K562 (cell line): Measurements from ENCODE around the gene TFDP1. TPM values are rescaled to one million over a fixed set of nuclear protein-coding genes. Genes with fewer than 3 reads are reported as not detected.

Experiments
- ATAC-seq: fragments of 200-7000 bp; cut with Tn5 transposase; 3 replicates; pipeline ENCODE4 v1.9.1; 2020; ENCODE audit warnings: moderate library complexity
- BruUV-seq: library from RNA; stranded (reverse); fragments of 400-500 nt; replicated peaks from 2 replicates; lab custom pipeline; 2021; lab: Mats Ljungman, UMichigan
- CTCF ChIA-PET: fragments of 300-600 bp; formaldehyde crosslinking; extraction: SDS; loops from one replicate; lab custom pipeline; 2021; ENCODE audit warnings: low intra/inter-chr PET ratio; lab: Yijun Ruan, JAX
- POLR2A ChIA-PET: fragments of 300-600, 350-650 bp; sonication (Branson Sonifier 250); formaldehyde crosslinking; extraction: SDS; loops from one replicate; lab custom pipeline; 2021; ENCODE audit warnings: antibody characterized with exemption, inconsistent platforms; lab: Yijun Ruan, JAX
- DNase-seq, 4 experiments: peaks; one replicate each; pipeline versions ENCODE4 v3.0.0 to v3.0.0-alpha.2; 2011 to 2018; ENCODE audit warnings: low spot score in 3 of 4, mixed read lengths in 3 of 4; ENCODE audit errors: extremely low read depth in 1 of 4
- FAIRE-seq: peaks from 2 replicates; lab custom pipeline; 2011; peaks lifted over from hg19 to GRCh38; lab: Jason Lieb, UNC
- H2AFZ ChIP-seq: 2 replicates; pipeline ENCODE4 v1.6.0; 2011; ENCODE audit warnings: low read depth, low read length, control low read depth, inconsistent platforms
- H3K27ac ChIP-seq: fragments of 200-600 bp; 3 replicates; pipeline ENCODE4 v1.8.0; 2011; ENCODE audit warnings: low read depth, mild to moderate bottlenecking, control low read depth, inconsistent platforms, low read length, moderate library complexity, mixed read lengths; ENCODE audit errors: extremely low read depth
- H3K27me3 ChIP-seq, 2 experiments: fragments of 300-600 bp in 1 of 2; 2 replicates in 1 of 2; 3 replicates in 1 of 2; pipeline versions ENCODE4 v1.6.0 to v1.8.0; 2011; ENCODE audit warnings: inconsistent platforms in 2 of 2, low read length in 2 of 2, mild to moderate bottlenecking in 1 of 2, mixed read lengths in 1 of 2, moderate library complexity in 1 of 2; ENCODE audit not compliant: control insufficient read depth in 2 of 2, insufficient read depth in 2 of 2
- H3K36me3 ChIP-seq: fragments of 300-600 bp; 3 replicates; pipeline ENCODE4 v1.8.0; 2011; ENCODE audit warnings: mild to moderate bottlenecking, low read length, inconsistent platforms; ENCODE audit not compliant: control insufficient read depth, insufficient read depth
- H3K4me1 ChIP-seq, 2 experiments: fragments of 200-600 bp in 1 of 2; replicated peaks in 1 of 2; 2 replicates in 1 of 2; 3 replicates in 1 of 2; pipeline versions ENCODE4 v1.5.1 to v1.8.0; 2011; ENCODE audit warnings: inconsistent platforms in 2 of 2, low read length in 2 of 2, mild to moderate bottlenecking in 1 of 2, mixed read lengths in 1 of 2, moderate library complexity in 1 of 2; ENCODE audit not compliant: control insufficient read depth in 2 of 2, insufficient read depth in 2 of 2
- H3K4me2 ChIP-seq: 2 replicates; pipeline ENCODE4 v1.6.1; 2011; ENCODE audit warnings: low read length, control low read depth, inconsistent platforms, mixed read lengths; ENCODE audit not compliant: insufficient read depth
- H3K4me3 ChIP-seq: fragments of 200-600 bp; sonication (generic), shearing (Covaris generic); 2 replicates; pipeline ENCODE4 v1.5.1; 2016; ENCODE audit warnings: control low read depth, inconsistent platforms
- H3K79me2 ChIP-seq: fragments of 200-600 bp; 3 replicates; pipeline ENCODE4 v1.8.0; 2011; ENCODE audit warnings: low read length, inconsistent platforms; ENCODE audit not compliant: control insufficient read depth, insufficient read depth
- H3K9ac ChIP-seq, 2 experiments: 2 replicates each; pipeline versions ENCODE4 v1.6.0 to v1.6.1; 2011; ENCODE audit warnings: low read depth in 2 of 2, low read length in 2 of 2, control low read depth in 1 of 2, inconsistent platforms in 1 of 2, mild to moderate bottlenecking in 1 of 2, mixed read lengths in 1 of 2; ENCODE audit not compliant: insufficient read depth in 1 of 2
- H3K9me1 ChIP-seq: one replicate; pipeline ENCODE4 v1.6.0; 2011; ENCODE audit warnings: inconsistent platforms, mild to moderate bottlenecking, low read length, moderate library complexity; ENCODE audit not compliant: control insufficient read depth, insufficient read depth
- H3K9me3 ChIP-seq: replicated peaks from 2 replicates; pipeline ENCODE4 v1.5.1; 2011; ENCODE audit warnings: low read depth, low read length, inconsistent platforms; ENCODE audit not compliant: control insufficient read depth, insufficient read depth
- H4K20me1 ChIP-seq: replicated peaks from 2 replicates; pipeline ENCODE4 v1.6.1; 2011; ENCODE audit warnings: low read length, inconsistent platforms, mixed read lengths; ENCODE audit not compliant: control insufficient read depth, insufficient read depth
- BCOR ChIP-seq: fragments of 450-650 bp; IDR thresholded peaks from 2 replicates; pipeline ENCODE4 v1.6.1; 2016
- HDAC6 ChIP-seq: IDR thresholded peaks from 2 replicates; pipeline ENCODE4 v1.6.1; 2012; ENCODE audit warnings: low read depth, mild to moderate bottlenecking, control low read depth, inconsistent platforms, low read length, moderate library complexity
- KAT8 ChIP-seq: fragments of 450-650 bp; IDR thresholded peaks from 2 replicates; pipeline ENCODE4 v1.6.1; 2016; ENCODE audit warnings: low read depth, mild to moderate bottlenecking
- MCM7 ChIP-seq, 2 experiments: fragments of 450-650 bp; IDR thresholded peaks; 2 replicates each; pipeline ENCODE4 v1.6.1; 2016 to 2018
- MXD1 ChIP-seq: fragments of 250-450 bp; sonication (Bioruptor Pico); IDR thresholded peaks from 2 replicates; pipeline ENCODE4 v1.8.0; 2021; ENCODE audit warnings: borderline replicate concordance, mild to moderate bottlenecking, moderate library complexity; ENCODE audit not compliant: poor library complexity, severe bottlenecking
- NCOA6 ChIP-seq: fragments of 450-650 bp; IDR thresholded peaks from 2 replicates; pipeline ENCODE4 v1.6.1; 2017; ENCODE audit warnings: mild to moderate bottlenecking
- PCBP2 ChIP-seq: fragments of 200-400 bp; formaldehyde crosslinking; IDR thresholded peaks from 2 replicates; pipeline ENCODE4 v1.6.1; 2018; ENCODE audit warnings: low read length, low read depth, mild to moderate bottlenecking, moderate library complexity; ENCODE audit not compliant: poor library complexity, severe bottlenecking
- RBFOX2 ChIP-seq: fragments of 200-400 bp; formaldehyde crosslinking; IDR thresholded peaks from 2 replicates; pipeline ENCODE4 v1.6.1; 2017; ENCODE audit warnings: low read depth, mild to moderate bottlenecking, low read length, moderate library complexity
- SETDB1 ChIP-seq: IDR thresholded peaks from one replicate; pipeline ENCODE4 v1.6.1; 2012; ENCODE audit warnings: low read length, control low read depth, inconsistent platforms
- SRSF3 ChIP-seq: fragments of 200-400 bp; formaldehyde crosslinking; IDR thresholded peaks from 2 replicates; pipeline ENCODE4 v1.6.1; 2016; ENCODE audit warnings: mild to moderate bottlenecking, low read length, moderate library complexity; ENCODE audit not compliant: insufficient read depth
- TSC22D4 ChIP-seq: fragments of 450-650 bp; IDR thresholded peaks from 2 replicates; pipeline ENCODE4 v1.6.1; 2016; ENCODE audit warnings: missing genetic modification characterization, missing biosample characterization, control low read depth
- ZBTB34 ChIP-seq: fragments of 250-450 bp; sonication (Bioruptor Pico); IDR thresholded peaks from 2 replicates; pipeline ENCODE4 v1.8.0; 2021; ENCODE audit warnings: mild to moderate bottlenecking, moderate library complexity
- ZC3H8 ChIP-seq: fragments of 450-650 bp; IDR thresholded peaks from 2 replicates; pipeline ENCODE4 v1.6.1; 2017
- ZNF121 ChIP-seq: sonication (generic); formaldehyde crosslinking; conservative IDR thresholded peaks from 2 replicates; pipeline ENCODE4 v1.8.0; 2022; ENCODE audit warnings: missing genetic modification reagents
- ZNF174 ChIP-seq: fragments of 250-450 bp; sonication (Bioruptor Pico); IDR thresholded peaks from 2 replicates; pipeline ENCODE4 v1.4.0; 2020; ENCODE audit warnings: mild to moderate bottlenecking
- ZNF354B ChIP-seq: fragments of 250-450 bp; sonication (Bioruptor Pico); IDR thresholded peaks from 2 replicates; pipeline ENCODE4 v1.4.0; 2020
- ZNF695 ChIP-seq: fragments of 450-650 bp; formaldehyde crosslinking; IDR thresholded peaks from 2 replicates; pipeline ENCODE4 v1.4.0; 2020; ENCODE audit warnings: mild to moderate bottlenecking, moderate library complexity
- WGBS: fragments of 100-300 bp; shearing (Covaris generic); methylation state at CpG from one replicate; pipeline ENCODE4 v1.1.6; 2016; ENCODE audit warnings: low coverage, mixed read lengths; ENCODE audit not compliant: insufficient coverage; ENCODE audit errors: missing lambda C conversion rate; 5-methylcytosine and 5-hydroxymethylcytosine counted together
- in situ Hi-C: fragments of 300-500 bp; cut with MboI; formaldehyde crosslinking; loops from 4 replicates; pipeline ENCODE4 v1.15.0; 2018; ENCODE audit warnings: inconsistent platforms, mixed read lengths
- intact Hi-C: fragments of 100-400 bp; cut with micrococcal nuclease; formaldehyde crosslinking; loops from 2 replicates; pipeline ENCODE4 v1.14.2; 2022
- polyA plus RNA-seq, 8 experiments: library from polyadenylated mRNA; depleted of rRNA in 4 of 8; stranded (reverse) in 5 of 8; unstranded in 3 of 8; fragments of >200 nt; fragmentation: Nextera tagmentation in 2 of 8; fragmentation: Illumina TruSeq in 1 of 8; extraction: Ambion mirVana in 2 of 8; extraction: Trizol in 1 of 8; gene quantifications; 2 replicates each; pipeline versions ENCODE4 v1.2.1 to v1.2.3, GENCODE V29; 2011 to 2014; ENCODE audit warnings: inconsistent platforms in 1 of 8, missing spikeins in 1 of 8
- total RNA-seq, 7 experiments: library from RNA; depleted of rRNA in 6 of 7; stranded (reverse); fragments of >200 nt in 6 of 7; fragmentation: Illumina TruSeq in 2 of 7; extraction: Trizol in 2 of 7; gene quantifications; 2 replicates each; pipeline versions ENCODE4 v1.2.1 to v1.2.3, GENCODE V29; 2011 to 2021; ENCODE audit warnings: low replicate concordance in 1 of 7
- TF ChIP-seq, protein P1 (sequence below): sonication (generic); formaldehyde crosslinking; IDR thresholded peaks from 2 replicates; pipeline ENCODE4 v1.8.0; 2023; ENCODE audit warnings: mild to moderate bottlenecking, missing genetic modification reagents

TFDP1 gene
- total and polyA plus RNA-seq, 9 of the 15 experiments (the other 6 are each of a cell fraction or from before 2014, with no cell fraction given): 33.8 to 145 (median 69.1) TPM

DNA sequence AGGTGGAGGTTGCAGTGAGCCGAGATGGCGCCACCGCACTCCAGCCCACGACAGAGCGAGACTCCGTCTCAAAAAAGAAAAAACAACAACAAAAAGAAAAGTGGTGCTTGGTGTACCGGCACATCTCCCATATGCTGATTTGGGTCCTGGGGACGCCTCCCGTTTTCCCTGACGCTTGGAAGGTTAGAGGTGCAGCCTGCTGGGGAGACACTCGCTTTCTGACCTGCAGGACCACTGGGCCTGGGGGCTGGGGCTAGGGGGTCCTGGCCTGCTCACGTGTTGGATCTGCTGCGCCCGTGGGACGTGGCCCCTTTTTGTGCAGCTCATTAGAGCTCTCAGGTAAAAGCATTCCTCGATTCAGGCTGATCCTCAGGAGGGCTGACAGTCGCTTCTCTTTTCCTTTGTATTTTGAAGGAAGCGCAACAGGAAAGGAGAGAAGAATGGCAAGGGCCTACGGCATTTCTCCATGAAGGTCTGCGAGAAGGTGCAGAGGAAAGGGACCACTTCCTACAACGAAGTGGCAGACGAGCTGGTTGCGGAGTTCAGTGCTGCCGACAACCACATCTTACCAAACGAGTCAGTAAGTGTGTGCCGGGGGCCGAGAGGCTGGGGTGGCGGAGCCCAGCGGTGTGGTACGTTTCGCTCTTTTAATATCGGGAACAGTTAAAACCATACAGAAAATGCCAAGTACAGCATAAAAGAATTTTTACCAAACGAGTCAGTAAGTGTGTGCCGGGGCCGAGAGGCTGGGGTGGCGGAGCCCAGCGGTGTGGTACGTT, 48.3 kb downstream of the TFDP1 start:
- WGBS: 100% methylated on average over 8 of the region's 38 CpGs
- Histone ChIP-seq H3K36me3 (peaks cover 96% of the 10 kb centered on the region), H3K4me1 (no peaks in the 10 kb centered on the region), H3K4me2 (no peak overlapping the region), H3K27me3 (no peaks in the 10 kb centered on the region), H3K9me3 (no peaks in the 10 kb centered on the region), H3K9me1 (no peaks in the 10 kb centered on the region), H2AFZ (no peak overlapping the region), H3K9ac (no peak overlapping the region), H4K20me1 (no peaks in the 10 kb centered on the region), H3K27ac (no peak overlapping the region), H3K4me3 (no peak overlapping the region), H3K79me2 (peaks cover 22% of the 10 kb centered on the region)
- CTCF ChIA-PET: no interaction called here
- POLR2A ChIA-PET: no interaction called here
- in situ Hi-C loops: no loop called here
- DNase-seq: no peak
- BruUV-seq: no TSS peak
- intact Hi-C loops: no loop called here
- no peak for FAIRE-seq
- TF ChIP-seq MCM7 (IDR thresholded peaks at IDR 0.05) (no peak), ZNF695 (CRISPR knock-in tag) (no peak), ZNF121 (CRISPR knock-in tag) (no peak), SETDB1 (no peak), TSC22D4 (tag) (no peak), ZBTB34 (CRISPR knock-in tag) (no peak), ZNF354B (no peak), RBFOX2 (no peak), SRSF3 (no peak), PCBP2 (no peak), NCOA6 (no peak), ZC3H8 (no peak), ZNF174 (CRISPR knock-in tag) (no peak), BCOR (no peak), KAT8 (no peak), HDAC6 (no peak), MXD1 (no peak)
- TF ChIP-seq, protein P1, sequence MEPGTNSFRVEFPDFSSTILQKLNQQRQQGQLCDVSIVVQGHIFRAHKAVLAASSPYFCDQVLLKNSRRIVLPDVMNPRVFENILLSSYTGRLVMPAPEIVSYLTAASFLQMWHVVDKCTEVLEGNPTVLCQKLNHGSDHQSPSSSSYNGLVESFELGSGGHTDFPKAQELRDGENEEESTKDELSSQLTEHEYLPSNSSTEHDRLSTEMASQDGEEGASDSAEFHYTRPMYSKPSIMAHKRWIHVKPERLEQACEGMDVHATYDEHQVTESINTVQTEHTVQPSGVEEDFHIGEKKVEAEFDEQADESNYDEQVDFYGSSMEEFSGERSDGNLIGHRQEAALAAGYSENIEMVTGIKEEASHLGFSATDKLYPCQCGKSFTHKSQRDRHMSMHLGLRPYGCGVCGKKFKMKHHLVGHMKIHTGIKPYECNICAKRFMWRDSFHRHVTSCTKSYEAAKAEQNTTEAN (CRISPR knock-in tag): no peak
- ATAC-seq: no peak
